Measurements from ENCODE around the gene GMEB1.
A peak's percentile ranks its signal among the peaks of the same experiment; 100 is the strongest.
"Not testable (repeated sequence)": the region's sequence is repeated elsewhere in the genome, so short reads cannot be mapped to it uniquely, and the experiment has no call there.

The GMEB1 gene

GRCh38 chr1:28671254-28671780 is 2.7 kb downstream of the GMEB1 start:
- DNase-seq (ENCODE audit: low spot score) = no peak

- DNase-seq (ENCODE audit: low spot score) = not testable (repeated sequence)
Observed at GRCh38 chr1:28672971-28673370, 4.4 kb downstream of the GMEB1 start.

GRCh38 chr1:28675924-28676257 is 7.3 kb downstream of the GMEB1 start:
- no peak for DNase-seq (ENCODE audit: low spot score)

GRCh38 chr1:28680151-28680550 is 11.6 kb downstream of the GMEB1 start:
- no peak for DNase-seq (ENCODE audit: low spot score)

- DNase-seq (ENCODE audit: low spot score) = no peak
Observed at GRCh38 chr1:28682840-28683239, 14.3 kb downstream of the GMEB1 start.

GRCh38 chr1:28684937-28685336 is 16.4 kb downstream of the GMEB1 start:
- DNase-seq (ENCODE audit: low spot score) = no peak

GRCh38 chr1:28691627-28692026 is 23.0 kb downstream of the GMEB1 start:
- DNase-seq (ENCODE audit: low spot score) = not testable (repeated sequence)

- DNase-seq (ENCODE audit: low spot score) = no peak
Observed at GRCh38 chr1:28703629-28704028, 35.0 kb downstream of the GMEB1 start.

- DNase-seq (ENCODE audit: low spot score) = no peak
Observed at GRCh38 chr1:28716336-28716735, 47.8 kb downstream of the GMEB1 start.

- no peak for DNase-seq (ENCODE audit: low spot score)
Observed at GRCh38 chr1:28718166-28718565, 49.6 kb downstream of the GMEB1 start.

- DNase-seq (ENCODE audit: low spot score) = no peak
Observed at GRCh38 chr1:28718586-28719331, 50.2 kb downstream of the GMEB1 start.

- no peak for DNase-seq (ENCODE audit: low spot score)
Observed at GRCh38 chr1:28719332-28719619, 50.7 kb downstream of the GMEB1 start.

GRCh38 chr1:28720376-28720775 is 51.8 kb downstream of the GMEB1 start:
- no peak for DNase-seq (ENCODE audit: low spot score)

- DNase-seq (ENCODE audit: low spot score) = not testable (repeated sequence)
Observed at GRCh38 chr1:28721927-28722326, 53.3 kb downstream of the GMEB1 start.

GRCh38 chr1:28725365-28725764 is 56.8 kb downstream of the GMEB1 start:
- DNase-seq (ENCODE audit: low spot score) = not testable (repeated sequence)

GRCh38 chr1:28735961-28736449 is 67.4 kb downstream of the GMEB1 start:
- DNase-seq (ENCODE audit: low spot score) = no peak

GRCh38 chr1:28736450-28737306 is 68.1 kb downstream of the GMEB1 start, which contains the start of gene YTHDF2:
TSS of gene YTHDF2 (plus strand) at chr1:28736940. CDS start at chr1:28737121, 181 bp downstream.
- peak; percentile 97 for DNase-seq (ENCODE audit: low spot score)

- DNase-seq (ENCODE audit: low spot score) = peak; percentile 68
Observed at GRCh38 chr1:28737307-28738132, 68.9 kb downstream of the GMEB1 start.

- no peak for DNase-seq (ENCODE audit: low spot score)
Observed at GRCh38 chr1:28740118-28740517, 71.5 kb downstream of the GMEB1 start.

GRCh38 chr1:28744184-28744583 is 75.6 kb downstream of the GMEB1 start:
- DNase-seq (ENCODE audit: low spot score) = no peak

GRCh38 chr1:28745653-28746173 is 77.1 kb downstream of the GMEB1 start:
- DNase-seq (ENCODE audit: low spot score) = no peak
